Superior temporal gyrus (tissue), 1 donor: ENCODE results near the gene DSE.

Source experiments
- DNase-seq: peaks from one replicate; pipeline ENCODE4 v3.0.0-alpha.2; 2016; ENCODE audit errors: extremely low spot score

Gene DSE

DNA sequence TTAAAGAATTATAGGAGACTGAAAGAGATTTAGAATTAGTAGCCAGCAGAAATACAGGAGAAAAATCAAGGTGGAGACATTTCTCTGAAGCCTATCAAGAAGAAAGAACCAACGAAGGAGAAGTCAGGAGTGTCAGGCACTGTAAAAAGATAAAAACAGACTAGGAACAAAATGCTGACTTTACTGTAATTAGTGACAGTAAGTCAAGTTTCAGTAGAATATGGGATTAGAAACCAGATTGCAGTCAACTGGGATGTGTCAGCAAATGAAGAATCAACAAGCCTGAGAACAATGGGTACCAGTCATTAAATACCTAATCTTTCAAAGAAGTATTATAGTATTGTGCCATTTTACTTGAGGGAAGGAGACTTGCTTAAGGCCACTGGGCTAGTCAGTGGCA, 112.0 kb downstream of the DSE start:
- DNase-seq: no peak

DNA sequence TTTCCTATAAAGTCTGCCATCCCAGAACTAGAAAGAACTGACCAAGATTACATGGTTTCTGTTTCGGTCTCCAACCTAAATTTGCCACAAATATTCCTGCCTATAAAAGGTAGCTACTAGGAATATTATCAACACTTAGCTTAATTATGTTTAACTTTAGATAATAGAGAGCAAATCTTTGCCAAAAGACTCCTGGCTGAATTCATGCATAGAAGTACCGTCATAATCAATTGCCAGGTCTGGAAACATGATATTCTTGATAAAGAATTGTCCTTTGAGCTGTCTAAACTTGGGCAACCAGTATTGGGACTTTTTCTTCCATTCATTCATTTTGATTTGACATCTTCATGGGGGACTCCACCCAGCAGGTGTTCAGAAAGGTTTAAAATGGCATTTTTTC, 112.9 kb downstream of the DSE start:
- no peak for DNase-seq

DNA sequence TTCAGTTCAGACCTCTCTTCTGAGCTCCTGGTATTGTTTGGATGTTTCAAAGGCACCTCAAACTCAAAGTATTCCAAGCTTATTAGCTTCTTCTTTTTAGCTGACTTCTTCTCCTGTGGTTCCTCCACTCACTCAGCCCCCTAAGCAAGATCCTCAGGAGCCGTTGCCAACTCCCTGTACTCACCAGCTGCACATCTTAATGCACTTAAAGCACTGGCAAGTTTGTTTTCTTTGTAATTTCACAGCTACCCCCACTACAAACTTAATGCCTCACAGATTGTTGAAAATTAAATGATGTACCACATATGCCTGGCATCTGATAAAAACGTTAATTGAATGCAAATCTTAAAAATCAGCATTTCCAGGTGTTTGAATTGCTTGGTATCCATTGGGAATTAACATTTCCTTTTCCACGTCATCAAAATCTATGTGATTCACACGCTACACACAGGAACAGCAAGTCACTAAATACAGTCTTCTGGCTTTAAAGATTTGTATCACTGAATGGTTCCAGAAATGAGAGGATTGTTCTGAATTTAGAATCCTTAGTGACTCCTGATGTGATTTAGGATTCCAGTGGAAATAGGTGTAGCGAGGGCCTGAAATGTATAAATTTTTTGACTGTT, 114.9 kb downstream of the DSE start:
- no peak for DNase-seq

DNA sequence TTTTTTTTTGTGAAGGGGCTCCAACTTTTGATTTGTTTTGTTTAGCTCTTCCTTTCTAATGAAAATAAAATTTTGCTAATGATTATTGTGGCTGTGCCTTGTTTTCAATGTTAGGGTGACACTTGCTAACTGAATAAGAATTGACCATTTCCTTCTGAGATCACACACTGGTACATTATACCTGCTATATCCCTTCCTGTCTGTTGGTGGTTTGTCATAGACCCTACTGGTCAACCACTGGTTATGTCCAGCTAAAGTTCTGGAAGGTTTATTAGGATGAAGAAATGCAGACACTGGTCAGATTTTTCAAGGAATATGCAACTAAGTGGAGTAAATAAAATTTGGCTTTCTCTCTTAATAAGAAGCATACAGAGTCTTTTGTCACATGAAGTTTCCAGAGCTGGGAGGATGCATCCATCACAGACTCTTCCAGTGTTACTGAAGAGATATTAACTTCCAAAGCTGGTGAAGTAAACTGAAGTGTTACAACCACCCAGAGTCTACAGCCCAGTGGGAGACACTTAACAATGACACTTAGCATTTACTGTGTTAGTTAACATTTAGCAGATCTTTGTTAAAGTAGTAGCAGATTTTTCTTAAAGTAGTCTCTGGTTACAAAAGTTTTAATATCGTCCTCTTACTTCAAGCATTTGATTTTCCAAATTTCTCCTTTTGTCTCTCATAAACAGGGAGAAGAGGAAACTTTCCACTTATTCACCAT, 121.0 kb downstream of the DSE start:
- DNase-seq: no peak

DNA sequence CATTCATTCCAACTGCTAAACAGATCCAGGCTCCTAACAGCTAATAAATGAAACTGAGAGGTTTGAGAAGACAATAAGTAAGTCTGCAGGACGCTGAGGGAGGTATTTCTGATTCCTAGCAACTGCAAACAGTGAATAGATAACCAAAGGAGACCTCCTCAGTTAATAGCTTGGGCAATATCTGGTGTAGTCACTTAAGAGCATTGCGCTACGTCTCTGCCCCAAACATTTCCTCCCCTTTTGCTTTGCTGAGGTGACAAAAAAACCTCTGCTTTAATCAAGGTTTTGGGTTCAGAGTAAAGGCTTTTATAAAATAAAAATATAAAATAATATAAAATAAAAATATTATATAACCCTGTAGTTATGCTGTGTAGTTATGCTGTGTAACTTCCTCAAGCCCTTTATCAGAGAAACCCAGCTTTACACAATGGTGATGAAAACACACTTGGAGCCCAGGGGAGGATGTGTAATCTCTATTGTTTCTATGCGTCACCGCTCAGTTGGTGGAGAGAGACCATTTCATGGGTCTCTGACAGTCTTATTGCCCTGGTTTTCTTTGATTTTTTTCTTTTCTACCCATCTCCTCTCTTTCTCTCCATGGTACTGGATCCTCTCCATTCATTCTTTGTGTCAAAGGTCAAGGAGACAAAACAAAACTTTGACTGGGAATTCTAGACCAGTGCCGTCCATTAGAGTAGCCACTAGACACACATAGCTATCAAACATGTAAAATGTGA, 121.8 kb downstream of the DSE start:
- DNase-seq: no peak
